ENCODE results near the gene NTSR1.

NTSR1 gene

GRCh38 chr20:62690261-62690820 is 18.3 kb upstream of the NTSR1 start:
- Histone ChIP-seq H3K4me2 (ENCODE audit: low read length) (no peak overlapping the region), H3K9me2 (replicated peaks; ENCODE audit: control insufficient read depth, low read length) (no peaks in the 10 kb centered on the region), H3K4me1 (ENCODE audit: control insufficient read depth, low read length) (no peaks in the 10 kb centered on the region), H3K36me3 (ENCODE audit: control insufficient read depth, low read length) (no peaks in the 10 kb centered on the region), H3K27me3 (ENCODE audit: control insufficient read depth, low read length) (no peaks in the 10 kb centered on the region), H3K9me3 (ENCODE audit: control insufficient read depth, insufficient read depth, low read length) (no peaks in the 10 kb centered on the region), H4K20me1 (ENCODE audit: control insufficient read depth, insufficient read depth, low read depth, low read length) (no peaks in the 10 kb centered on the region), H3K79me2 (ENCODE audit: control insufficient read depth, low read length) (no peaks in the 10 kb centered on the region), H3K4me3 (ENCODE audit: low read length) (no peak overlapping the region), H3K27ac (ENCODE audit: low read depth, low read length) (no peak overlapping the region), H3F3A (ENCODE audit: control insufficient read depth, insufficient read depth) (no peaks in the 10 kb centered on the region)
- no peak for TF ChIP-seq CTCF (IDR thresholded peaks at IDR 0.05; ENCODE audit: low read depth, low read length, poor library complexity, severe bottlenecking)
- no peak for TF ChIP-seq EZH2phosphoT487 (IDR thresholded peaks at IDR 0.05; ENCODE audit: borderline replicate concordance, low read length)

GRCh38 chr20:62691487-62691886 is 17.1 kb upstream of the NTSR1 start:
- H3K27ac ChIP-seq (ENCODE audit: low read depth, low read length): no peak overlapping the region
- TF ChIP-seq CTCF (IDR thresholded peaks at IDR 0.05; ENCODE audit: low read depth, low read length, poor library complexity, severe bottlenecking) (no peak), EZH2phosphoT487 (IDR thresholded peaks at IDR 0.05; ENCODE audit: borderline replicate concordance, low read length) (no peak)
- no peaks in the 10 kb centered on the region for H3K9me3 ChIP-seq (ENCODE audit: control insufficient read depth, insufficient read depth, low read length)
- no peaks in the 10 kb centered on the region for H3F3A ChIP-seq (ENCODE audit: control insufficient read depth, insufficient read depth)
- no peak overlapping the region for H3K4me2 ChIP-seq (ENCODE audit: low read length)
- no peaks in the 10 kb centered on the region for H3K4me1 ChIP-seq (ENCODE audit: control insufficient read depth, low read length)
- no peaks in the 10 kb centered on the region for H3K27me3 ChIP-seq (ENCODE audit: control insufficient read depth, low read length)
- no peak overlapping the region for H3K4me3 ChIP-seq (ENCODE audit: low read length)
- no peaks in the 10 kb centered on the region for H3K79me2 ChIP-seq (ENCODE audit: control insufficient read depth, low read length)
- H3K9me2 ChIP-seq (replicated peaks; ENCODE audit: control insufficient read depth, low read length): no peaks in the 10 kb centered on the region
- no peaks in the 10 kb centered on the region for H3K36me3 ChIP-seq (ENCODE audit: control insufficient read depth, low read length)
- no peaks in the 10 kb centered on the region for H4K20me1 ChIP-seq (ENCODE audit: control insufficient read depth, insufficient read depth, low read depth, low read length)

GRCh38 chr20:62692176-62692575 is 16.5 kb upstream of the NTSR1 start:
- TF ChIP-seq CTCF (IDR thresholded peaks at IDR 0.05; ENCODE audit: low read depth, low read length, poor library complexity, severe bottlenecking) (no peak), EZH2phosphoT487 (IDR thresholded peaks at IDR 0.05; ENCODE audit: borderline replicate concordance, low read length) (no peak)
- Histone ChIP-seq H3K79me2 (ENCODE audit: control insufficient read depth, low read length) (no peaks in the 10 kb centered on the region), H4K20me1 (ENCODE audit: control insufficient read depth, insufficient read depth, low read depth, low read length) (no peaks in the 10 kb centered on the region), H3F3A (ENCODE audit: control insufficient read depth, insufficient read depth) (no peaks in the 10 kb centered on the region), H3K4me3 (ENCODE audit: low read length) (no peak overlapping the region), H3K4me2 (ENCODE audit: low read length) (no peak overlapping the region), H3K27me3 (ENCODE audit: control insufficient read depth, low read length) (no peaks in the 10 kb centered on the region), H3K27ac (ENCODE audit: low read depth, low read length) (no peak overlapping the region), H3K9me3 (ENCODE audit: control insufficient read depth, insufficient read depth, low read length) (no peaks in the 10 kb centered on the region), H3K36me3 (ENCODE audit: control insufficient read depth, low read length) (no peaks in the 10 kb centered on the region), H3K9me2 (replicated peaks; ENCODE audit: control insufficient read depth, low read length) (no peaks in the 10 kb centered on the region), H3K4me1 (ENCODE audit: control insufficient read depth, low read length) (no peaks in the 10 kb centered on the region)

All from DOHH2 (cell line).